ENCODE results near the gene ALG8. TPM values are rescaled to one million over a fixed set of nuclear protein-coding genes. Genes with fewer than 3 reads are reported as not detected.
"Not testable (repeated sequence)": the region's sequence is repeated elsewhere in the genome, so short reads cannot be mapped to it uniquely, and the experiment has no call there.

Gene ALG8
- polyA plus RNA-seq, 3 donors, result 15.6 to 41.7 (median 40.6) TPM

- no peak for TF ChIP-seq CTCF (IDR thresholded peaks at IDR 0.05)
- Histone ChIP-seq H3K27ac (ENCODE audit: low read depth in 1 of 2, low read length in 2 of 2) (no peak overlapping the region), H4K20me1 (ENCODE audit: insufficient read depth, low read length) (no peaks in the 10 kb centered on the region), H3K27me3 (ENCODE audit: control insufficient read depth in 2 of 2, insufficient read depth in 2 of 2, low read length in 2 of 2) (no peaks in the 10 kb centered on the region), H3K9ac (ENCODE audit: insufficient read depth, low read length, poor library complexity, severe bottlenecking) (no peak overlapping the region), H3K79me2 (ENCODE audit: insufficient read depth, low read length) (no peaks in the 10 kb centered on the region), H3K4me2 (replicated peaks; ENCODE audit: extremely low read depth, low read length, poor library complexity, severe bottlenecking) (no peak overlapping the region), H3K9me3 (replicated peaks in 1 of 2; ENCODE audit: control insufficient read depth in 1 of 2, insufficient read depth in 1 of 2, low read length in 2 of 2) (no peaks in the 10 kb centered on the region), H3K4me1 (ENCODE audit: control insufficient read depth in 1 of 2, insufficient read depth in 2 of 2, low read length in 2 of 2) (no peaks in the 10 kb centered on the region), H2AFZ (ENCODE audit: insufficient read depth, low read depth, low read length, poor library complexity, severe bottlenecking) (no peak overlapping the region), H3K36me3 (replicated peaks in 1 of 2; ENCODE audit: control insufficient read depth in 1 of 2, insufficient read depth in 2 of 2, low read length in 2 of 2) (peaks cover 11 to 34% of the 10 kb centered on the region in 2 donors), H3K4me3 (replicated peaks in 1 of 3; ENCODE audit: low read depth in 2 of 3, low read length in 3 of 3) (no peak overlapping the region)
- no peaks in the 10 kb centered on the region for H3K9me3 Mint-ChIP-seq
- no peaks in the 10 kb centered on the region for H3K27me3 Mint-ChIP-seq (ENCODE audit: low read depth in 3 of 3)
- no peak overlapping the region for H3K4me3 Mint-ChIP-seq
- H3K36me3 Mint-ChIP-seq, result peaks cover 20 to 38% of the 10 kb centered on the region in 2 donors
- DNase-seq, result no peak
- peak overlapping the region in 1 of 7 donors; percentile 71 for H3K27ac Mint-ChIP-seq
- no peaks in the 10 kb centered on the region for H3K4me1 Mint-ChIP-seq
- intact Hi-C loops (cut with micrococcal nuclease), result no loop called here
- no CpG with 5 or more reads among the region's 2 CpGs for WGBS (ENCODE audit: insufficient coverage)
Measured at GRCh38 chr11:78094250-78094649, 45.2 kb downstream of the ALG8 start.

GRCh38 chr11:78086521-78087074, 52.8 kb downstream of the ALG8 start:
- H3K27me3 Mint-ChIP-seq (ENCODE audit: low read depth in 3 of 3); H3K4me3 ChIP-seq (replicated peaks in 1 of 3; ENCODE audit: low read depth in 2 of 3, low read length in 3 of 3); intact Hi-C loops (cut with micrococcal nuclease); DNase-seq; H3K27ac ChIP-seq (ENCODE audit: low read depth in 1 of 2, low read length in 2 of 2); H3K79me2 ChIP-seq (ENCODE audit: insufficient read depth, low read length); H3K36me3 ChIP-seq (replicated peaks in 1 of 2; ENCODE audit: control insufficient read depth in 1 of 2, insufficient read depth in 2 of 2, low read length in 2 of 2); H3K4me1 ChIP-seq (ENCODE audit: control insufficient read depth in 1 of 2, insufficient read depth in 2 of 2, low read length in 2 of 2); H3K4me1 Mint-ChIP-seq; H2AFZ ChIP-seq (ENCODE audit: insufficient read depth, low read depth, low read length, poor library complexity, severe bottlenecking); H3K9ac ChIP-seq (ENCODE audit: insufficient read depth, low read length, poor library complexity, severe bottlenecking); H3K27me3 ChIP-seq (ENCODE audit: control insufficient read depth in 2 of 2, insufficient read depth in 2 of 2, low read length in 2 of 2); H3K9me3 ChIP-seq (replicated peaks in 1 of 2; ENCODE audit: control insufficient read depth in 1 of 2, insufficient read depth in 1 of 2, low read length in 2 of 2); H3K9me3 Mint-ChIP-seq; H3K4me3 Mint-ChIP-seq; H3K27ac Mint-ChIP-seq; H3K36me3 Mint-ChIP-seq; H4K20me1 ChIP-seq (ENCODE audit: insufficient read depth, low read length); H3K4me2 ChIP-seq (replicated peaks; ENCODE audit: extremely low read depth, low read length, poor library complexity, severe bottlenecking): not testable (repeated sequence)
- WGBS (ENCODE audit: insufficient coverage), result 93% methylated on average over 6 of the region's 6 CpGs
